Measurements from ENCODE around the gene PRPF6. TPM values are rescaled to one million over a fixed set of nuclear protein-coding genes. Genes with fewer than 3 reads are reported as not detected.

PRPF6 gene
- polyA plus RNA-seq, 4 donors: 35.3 to 61.2 (median 48.1) TPM

DNA sequence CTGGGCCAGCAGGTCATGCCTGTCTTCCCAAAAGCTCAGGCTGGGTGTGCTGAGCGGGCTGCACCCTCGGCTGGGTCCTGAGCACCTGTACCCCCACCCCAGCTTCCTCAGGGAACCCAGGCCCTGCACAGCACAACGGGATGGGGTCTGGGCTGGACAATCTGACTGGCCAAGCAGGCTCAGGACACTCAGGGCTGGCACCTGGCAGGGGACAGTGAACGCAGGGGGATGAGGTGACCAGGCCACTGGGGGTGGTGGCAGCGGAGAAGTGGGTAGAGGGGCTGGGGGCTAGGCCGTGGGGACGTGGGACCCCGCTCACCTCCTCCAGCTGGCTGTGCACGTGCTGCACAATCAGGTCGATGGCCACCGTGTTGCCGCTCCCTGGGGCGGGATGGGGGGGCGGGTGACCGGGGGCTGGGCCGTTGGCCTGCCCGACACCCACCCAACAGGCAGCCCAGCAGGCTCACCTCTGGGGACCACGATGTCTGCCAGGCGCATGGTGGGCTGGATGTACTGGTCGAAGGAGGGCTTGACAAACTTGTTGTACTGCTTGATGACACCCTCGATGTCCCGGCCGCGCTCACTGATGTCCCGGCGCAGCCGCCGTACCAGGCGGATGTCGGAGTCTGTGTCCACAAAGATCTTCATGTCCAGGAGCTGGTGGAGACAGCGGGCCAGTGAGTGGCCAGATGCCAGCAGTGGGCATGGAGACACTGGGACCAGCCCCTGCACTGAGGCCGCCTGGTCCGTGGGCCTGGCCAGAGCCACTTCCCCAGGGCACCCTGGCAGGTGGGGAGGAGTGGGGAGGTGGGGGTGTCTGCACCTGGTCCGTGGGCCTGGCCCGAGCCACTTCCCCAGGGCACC, 36.6 kb upstream of the PRPF6 start:
- no peak overlapping the region for H3K4me3 ChIP-seq (ENCODE audit: low read depth in 1 of 3, low read length in 3 of 3)
- no peak for FAIRE-seq
- no peak overlapping the region for H3K27ac ChIP-seq (ENCODE audit: low read depth in 1 of 3, low read length in 2 of 3)
- H3K9me3 ChIP-seq (ENCODE audit: control insufficient read depth in 2 of 2, insufficient read depth in 1 of 2, low read depth in 1 of 2, low read length in 1 of 2): peaks cover 0 to 2% of the 10 kb centered on the region in 2 donors
- DNase-seq: no peak
- WGBS, 3 donors: 85 to 91% (median 87%) methylated on average over 28 to 35 of the region's 35 CpGs
- peaks cover 0 to 8% (median 2%) of the 10 kb centered on the region in 3 donors for H3K4me1 ChIP-seq (ENCODE audit: control insufficient read depth in 3 of 3, insufficient read depth in 2 of 3, low read depth in 1 of 3, low read length in 2 of 3)
- H3K27me3 ChIP-seq (ENCODE audit: control insufficient read depth in 3 of 3, insufficient read depth in 3 of 3, low read length in 3 of 3): no peaks in the 10 kb centered on the region
- H3K36me3 ChIP-seq (ENCODE audit: control insufficient read depth in 3 of 3, insufficient read depth in 2 of 3, low read depth in 1 of 3, low read length in 3 of 3): peaks cover 10 to 82% (median 38%) of the 10 kb centered on the region in 3 donors

GRCh38 chr20:63945031-63945658, 35.8 kb upstream of the PRPF6 start:
- no peak overlapping the region for H3K27ac ChIP-seq (ENCODE audit: low read depth in 1 of 3, low read length in 2 of 3)
- WGBS, 3 donors: 92 to 93% (median 93%) methylated on average over 15 to 17 of the region's 17 CpGs
- DNase-seq (no peak), FAIRE-seq (no peak)
- no peak overlapping the region for H3K4me3 ChIP-seq (ENCODE audit: low read depth in 1 of 3, low read length in 3 of 3)
- peaks cover 5 to 16% (median 5%) of the 10 kb centered on the region in 3 donors for H3K4me1 ChIP-seq (ENCODE audit: control insufficient read depth in 3 of 3, insufficient read depth in 2 of 3, low read depth in 1 of 3, low read length in 2 of 3)
- peaks cover 10 to 82% (median 33%) of the 10 kb centered on the region in 3 donors for H3K36me3 ChIP-seq (ENCODE audit: control insufficient read depth in 3 of 3, insufficient read depth in 2 of 3, low read depth in 1 of 3, low read length in 3 of 3)
- peaks cover 0 to 2% of the 10 kb centered on the region in 2 donors for H3K9me3 ChIP-seq (ENCODE audit: control insufficient read depth in 2 of 2, insufficient read depth in 1 of 2, low read depth in 1 of 2, low read length in 1 of 2)
- H3K27me3 ChIP-seq (ENCODE audit: control insufficient read depth in 3 of 3, insufficient read depth in 3 of 3, low read length in 3 of 3): no peaks in the 10 kb centered on the region

DNA sequence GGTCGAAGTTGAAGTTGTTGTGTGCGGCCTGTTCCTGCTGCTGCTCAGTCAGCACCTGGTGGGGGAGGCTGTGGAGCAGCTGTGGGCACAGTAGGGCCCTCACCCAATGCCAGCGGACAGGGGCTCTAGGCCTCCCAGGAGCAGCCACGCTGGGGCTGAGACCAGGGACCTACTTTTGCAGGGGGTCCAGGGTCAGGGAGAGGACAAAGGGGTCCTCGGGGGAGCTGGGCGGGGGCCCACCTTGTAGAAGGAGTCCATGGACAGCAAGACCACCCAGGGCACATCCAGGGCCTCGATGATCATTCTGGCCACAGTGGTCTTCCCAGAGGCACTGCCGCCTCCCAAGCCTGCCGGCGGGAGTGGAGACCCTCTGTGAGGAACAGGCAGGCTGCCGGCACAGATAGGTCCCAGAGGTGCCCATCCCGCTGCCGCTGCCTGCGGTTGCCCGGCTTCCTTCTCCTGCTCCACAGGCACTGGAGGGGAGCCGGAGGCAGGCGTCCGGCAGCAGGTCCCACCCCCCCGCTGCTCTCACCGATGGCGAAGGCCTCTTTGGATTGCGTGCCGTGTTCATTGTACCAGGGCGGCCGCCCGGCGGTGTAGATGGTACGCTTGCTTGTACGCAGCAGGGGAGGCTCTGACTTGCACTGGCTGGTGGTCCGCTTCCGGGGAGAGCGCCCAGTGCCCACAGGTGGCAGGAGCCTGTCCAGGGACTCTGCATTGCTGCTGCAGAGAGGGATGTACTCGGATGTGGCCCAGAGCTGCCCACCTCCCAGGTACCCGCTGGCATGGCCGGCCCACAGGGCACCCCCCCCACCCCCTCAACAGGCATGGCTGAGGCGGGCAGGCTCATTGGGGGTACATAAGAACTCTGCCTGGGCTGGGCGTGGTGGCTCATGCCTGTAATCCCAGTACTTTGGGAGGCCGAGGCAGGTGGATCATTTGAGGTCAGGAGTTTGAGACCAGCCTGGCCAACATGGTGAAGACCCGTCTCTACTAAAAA, 34.7 kb upstream of the PRPF6 start:
- WGBS, 3 donors: 90 to 94% (median 93%) methylated on average over 38 to 39 of the region's 39 CpGs
- FAIRE-seq: no peak
- no peak overlapping the region for H3K4me3 ChIP-seq (ENCODE audit: low read depth in 1 of 3, low read length in 3 of 3)
- peaks cover 7 to 82% (median 25%) of the 10 kb centered on the region in 3 donors for H3K36me3 ChIP-seq (ENCODE audit: control insufficient read depth in 3 of 3, insufficient read depth in 2 of 3, low read depth in 1 of 3, low read length in 3 of 3)
- H3K27me3 ChIP-seq (ENCODE audit: control insufficient read depth in 3 of 3, insufficient read depth in 3 of 3, low read length in 3 of 3): no peaks in the 10 kb centered on the region
- H3K27ac ChIP-seq (ENCODE audit: low read depth in 1 of 3, low read length in 2 of 3): no peak overlapping the region
- no peak for DNase-seq
- peaks cover 9 to 21% (median 11%) of the 10 kb centered on the region in 3 donors for H3K4me1 ChIP-seq (ENCODE audit: control insufficient read depth in 3 of 3, insufficient read depth in 2 of 3, low read depth in 1 of 3, low read length in 2 of 3)
- H3K9me3 ChIP-seq (ENCODE audit: control insufficient read depth in 2 of 2, insufficient read depth in 1 of 2, low read depth in 1 of 2, low read length in 1 of 2): peaks cover 0 to 2% of the 10 kb centered on the region in 2 donors

DNA sequence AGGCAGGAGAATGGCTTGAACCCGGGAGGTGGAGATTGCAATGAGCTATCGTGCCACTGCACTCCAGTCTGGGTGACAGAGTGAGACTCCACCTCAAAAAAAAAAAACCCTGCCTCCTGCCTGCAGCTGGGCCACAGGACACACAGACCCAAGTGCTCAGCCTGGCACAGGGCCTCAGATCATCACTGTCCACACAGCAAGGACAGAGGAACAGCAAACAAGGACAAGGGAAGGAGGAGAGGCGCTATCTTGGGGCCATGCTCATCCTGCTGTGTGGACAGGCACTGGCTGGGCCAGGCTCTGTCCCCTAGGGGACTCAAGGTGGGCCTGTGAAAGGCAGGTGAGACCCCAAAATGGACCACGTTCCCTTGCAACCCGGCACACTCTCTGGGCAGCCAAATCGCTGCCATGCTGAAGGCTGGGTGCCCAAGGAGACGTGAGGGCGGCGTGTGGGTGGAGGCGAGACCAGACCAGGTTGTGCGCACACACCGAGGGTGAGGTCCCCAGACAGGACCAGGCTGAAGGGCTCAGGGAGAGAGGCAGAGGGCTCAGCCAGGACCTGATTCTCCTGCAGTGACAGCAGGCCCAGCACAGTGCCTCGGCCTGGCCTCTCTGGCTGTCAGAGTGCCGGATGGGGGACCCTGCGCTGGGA, 33.8 kb upstream of the PRPF6 start:
- no peak for FAIRE-seq
- H3K9me3 ChIP-seq (ENCODE audit: control insufficient read depth in 2 of 2, insufficient read depth in 1 of 2, low read depth in 1 of 2, low read length in 1 of 2): no peaks in the 10 kb centered on the region
- H3K4me1 ChIP-seq (ENCODE audit: control insufficient read depth in 3 of 3, insufficient read depth in 2 of 3, low read depth in 1 of 3, low read length in 2 of 3): peaks cover 10 to 26% (median 14%) of the 10 kb centered on the region in 3 donors
- peaks cover 7 to 84% (median 25%) of the 10 kb centered on the region in 3 donors for H3K36me3 ChIP-seq (ENCODE audit: control insufficient read depth in 3 of 3, insufficient read depth in 2 of 3, low read depth in 1 of 3, low read length in 3 of 3)
- no peak overlapping the region for H3K4me3 ChIP-seq (ENCODE audit: low read depth in 1 of 3, low read length in 3 of 3)
- H3K27ac ChIP-seq (ENCODE audit: low read depth in 1 of 3, low read length in 2 of 3): no peak overlapping the region
- no peak for DNase-seq
- H3K27me3 ChIP-seq (ENCODE audit: control insufficient read depth in 3 of 3, insufficient read depth in 3 of 3, low read length in 3 of 3): no peaks in the 10 kb centered on the region
- 78 to 81% (median 80%) methylated on average over 15 of the region's 15 CpGs for WGBS, 3 donors

DNA sequence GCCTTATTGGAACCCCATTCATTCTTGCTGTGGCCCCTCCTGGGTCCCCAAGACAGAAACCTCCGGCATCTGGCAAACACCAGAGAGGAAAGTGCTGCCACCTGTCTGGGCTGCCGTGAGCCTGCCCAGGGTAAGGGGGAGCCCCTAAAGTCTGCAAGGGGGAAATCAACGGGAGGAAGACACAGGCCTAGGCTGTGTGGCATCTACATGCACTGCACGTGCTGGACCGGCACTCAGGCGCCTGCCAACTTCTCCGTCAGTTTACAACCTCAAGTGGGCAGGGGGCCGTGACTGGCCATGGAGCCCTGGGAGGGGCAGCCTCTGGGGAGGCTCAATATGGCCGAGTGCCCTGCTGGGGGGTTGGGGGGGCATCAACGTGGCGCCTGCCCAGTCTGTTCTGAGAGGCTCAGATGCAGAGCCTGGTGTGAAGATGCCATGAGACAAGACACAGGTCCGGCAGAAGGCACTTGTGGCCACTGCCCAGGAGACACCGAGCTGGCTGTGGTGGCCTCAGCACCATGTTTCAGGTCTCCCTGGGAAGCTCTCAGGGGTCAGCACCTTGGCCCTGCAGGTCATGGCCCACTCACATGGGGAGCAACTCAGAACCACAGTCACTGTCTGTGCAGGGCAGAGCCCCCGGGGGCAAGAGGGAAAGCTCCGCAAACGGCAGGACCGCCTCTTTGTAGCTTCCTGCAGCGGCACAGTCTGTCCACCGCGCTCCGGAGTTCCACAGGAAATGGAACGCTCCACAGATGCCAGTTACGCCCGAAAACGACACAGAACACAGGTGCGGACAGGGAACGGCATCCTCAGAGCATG, 33.1 kb upstream of the PRPF6 start:
- 40 to 55% (median 43%) methylated on average over 26 to 27 of the region's 27 CpGs for WGBS, 3 donors
- Histone ChIP-seq H3K4me3 (ENCODE audit: low read depth in 1 of 3, low read length in 3 of 3) (no peak overlapping the region), H3K4me1 (ENCODE audit: control insufficient read depth in 3 of 3, insufficient read depth in 2 of 3, low read depth in 1 of 3, low read length in 2 of 3) (peaks cover 10 to 26% (median 18%) of the 10 kb centered on the region in 3 donors), H3K27ac (ENCODE audit: low read depth in 1 of 3, low read length in 2 of 3) (peak overlapping the region in 1 of 3 donors; percentile 71), H3K27me3 (ENCODE audit: control insufficient read depth in 3 of 3, insufficient read depth in 3 of 3, low read length in 3 of 3) (no peaks in the 10 kb centered on the region), H3K9me3 (ENCODE audit: control insufficient read depth in 2 of 2, insufficient read depth in 1 of 2, low read depth in 1 of 2, low read length in 1 of 2) (no peaks in the 10 kb centered on the region), H3K36me3 (ENCODE audit: control insufficient read depth in 3 of 3, insufficient read depth in 2 of 3, low read depth in 1 of 3, low read length in 3 of 3) (peaks cover 7 to 84% (median 25%) of the 10 kb centered on the region in 3 donors)
- DNase-seq: peak in 1 of 2 donors; percentile 20
- no peak for FAIRE-seq

GRCh38 chr20:63950701-63951397, 30.1 kb upstream of the PRPF6 start:
- 57 to 78% (median 65%) methylated on average over 19 to 20 of the region's 20 CpGs for WGBS, 3 donors
- Histone ChIP-seq H3K4me1 (ENCODE audit: control insufficient read depth in 3 of 3, insufficient read depth in 2 of 3, low read depth in 1 of 3, low read length in 2 of 3) (peaks cover 13 to 43% (median 23%) of the 10 kb centered on the region in 3 donors), H3K27me3 (ENCODE audit: control insufficient read depth in 3 of 3, insufficient read depth in 3 of 3, low read length in 3 of 3) (no peaks in the 10 kb centered on the region), H3K36me3 (ENCODE audit: control insufficient read depth in 3 of 3, insufficient read depth in 2 of 3, low read depth in 1 of 3, low read length in 3 of 3) (peaks cover 0 to 68% (median 3%) of the 10 kb centered on the region in 3 donors), H3K4me3 (ENCODE audit: low read depth in 1 of 3, low read length in 3 of 3) (no peak overlapping the region), H3K9me3 (ENCODE audit: control insufficient read depth in 2 of 2, insufficient read depth in 1 of 2, low read depth in 1 of 2, low read length in 1 of 2) (no peaks in the 10 kb centered on the region), H3K27ac (ENCODE audit: low read depth in 1 of 3, low read length in 2 of 3) (peak overlapping the region in 2 of 3 donors; percentile 12 to 77)
- no peak for FAIRE-seq
- no peak for DNase-seq
